GM23248 (cell line): Measurements from ENCODE around the gene VSX2.

ENCODE experiments used
- EZH2 ChIP-seq: fragments of 200-600 bp; sonication (generic); IDR thresholded peaks from 2 replicates; pipeline ENCODE4 v1.6.1; 2018; ENCODE audit warnings: antibody characterized with exemption, mild to moderate bottlenecking; ENCODE audit not compliant: insufficient read depth, poor library complexity, severe bottlenecking
- EZH2phosphoT487 ChIP-seq: fragments of 200-600 bp; sonication (generic); IDR thresholded peaks from 2 replicates; pipeline ENCODE4 v1.6.1; 2018; ENCODE audit warnings: antibody characterized with exemption, moderate library complexity, mild to moderate bottlenecking, low read depth; ENCODE audit not compliant: insufficient read depth

DNA sequence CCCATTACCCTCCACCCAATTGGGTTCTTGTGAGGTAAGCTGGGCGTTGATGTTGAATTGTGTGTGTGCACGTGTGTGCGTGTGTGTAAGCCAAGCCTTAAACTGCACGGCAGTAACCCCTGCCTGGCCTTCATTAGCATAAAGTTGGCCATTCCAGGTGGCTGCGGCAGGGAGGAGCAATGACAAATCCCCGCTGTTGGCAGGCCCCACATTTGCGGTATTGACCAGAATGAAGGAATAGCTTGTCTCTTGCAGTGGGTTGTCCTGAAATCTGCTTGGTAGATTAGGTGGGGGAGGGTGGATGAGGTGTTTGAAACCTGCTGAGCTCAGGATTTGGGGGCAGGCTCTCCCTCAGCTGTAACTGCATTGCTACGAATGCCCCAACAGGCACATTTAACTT, 7.3 kb downstream of the VSX2 start:
- TF ChIP-seq EZH2 (no peak), EZH2phosphoT487 (no peak)
